HG03097 (cell line): Measurements from ENCODE around the gene GLIS2.

Experiments
- ATAC-seq: cut with Tn5 transposase; IDR thresholded peaks from one replicate; pipeline ENCODE4 v1.9.1; 2021; ENCODE audit not compliant: unreplicated experiment, low FRiP score

GLIS2 gene

DNA sequence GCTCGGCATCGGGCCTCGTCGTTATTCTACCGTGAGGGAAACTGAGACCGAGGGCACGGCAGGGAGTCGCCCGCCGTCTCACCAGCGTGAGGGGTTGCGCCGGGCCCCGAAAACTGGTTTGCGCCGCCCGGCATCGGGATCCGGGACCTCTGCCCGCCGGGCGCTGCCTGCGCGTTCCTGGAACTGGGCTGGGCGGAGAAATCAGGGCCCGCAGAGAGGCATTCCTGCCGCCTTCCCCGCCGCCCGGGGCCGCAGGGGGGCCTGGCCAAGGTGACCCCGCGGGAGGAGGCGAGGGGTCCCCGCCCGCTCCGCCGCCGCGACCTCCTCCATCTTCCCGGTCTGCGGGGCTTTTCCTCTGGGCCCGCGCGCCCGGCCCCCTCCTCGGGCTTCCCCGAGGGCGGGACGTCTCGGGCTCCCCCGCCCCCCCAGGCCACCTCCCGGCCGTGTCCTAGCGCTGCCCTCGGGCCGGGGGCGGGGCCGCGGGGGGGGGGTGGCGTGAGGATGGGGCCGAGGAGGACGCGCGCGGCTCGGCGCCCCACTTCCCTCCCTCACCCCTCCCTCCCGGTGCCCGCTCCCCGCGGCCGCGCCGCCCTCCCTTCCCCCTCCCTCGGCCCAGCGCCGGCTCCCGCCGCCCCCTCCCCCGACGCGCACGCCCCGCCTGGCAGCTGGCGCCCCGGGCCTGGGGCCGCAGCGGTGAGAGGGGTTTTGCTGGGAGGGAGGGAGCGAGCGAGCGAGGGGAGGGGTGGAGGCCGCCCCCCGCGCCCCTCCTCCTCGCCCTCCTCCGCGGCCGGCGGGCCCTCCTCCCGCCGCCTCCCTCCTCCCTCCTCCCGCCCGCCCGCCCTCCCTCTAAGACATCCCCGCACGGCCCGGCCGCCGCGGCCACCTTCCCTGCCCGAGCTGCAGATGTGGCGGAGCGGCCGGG lies at the start of gene GLIS2:
Gene GLIS2, plus strand, starts transcription at position 882 of the 922 bp plus-strand sequence. CDS start 16,214 bp downstream, outside the sequence.
- no peak for ATAC-seq

DNA sequence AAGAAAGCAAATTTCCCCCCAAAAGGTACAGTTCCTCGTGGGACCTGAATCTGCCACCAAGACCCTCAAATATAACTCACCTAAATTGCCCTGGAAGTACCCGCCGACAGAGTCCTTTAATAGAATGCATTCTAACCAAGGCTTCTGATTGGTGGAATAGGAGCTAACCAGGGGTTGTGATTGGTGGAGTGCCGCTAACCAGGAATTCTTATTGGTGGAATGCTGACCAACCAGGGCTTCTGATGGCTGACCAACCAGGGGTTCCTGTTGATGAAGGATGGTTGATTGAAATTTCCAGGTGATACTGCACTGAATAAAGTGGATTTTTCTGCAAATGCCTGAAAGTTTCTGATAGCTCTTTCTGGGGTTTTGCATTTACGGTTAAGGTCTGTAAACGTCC lies 49.5 kb upstream of the GLIS2 start:
- no peak for ATAC-seq

DNA sequence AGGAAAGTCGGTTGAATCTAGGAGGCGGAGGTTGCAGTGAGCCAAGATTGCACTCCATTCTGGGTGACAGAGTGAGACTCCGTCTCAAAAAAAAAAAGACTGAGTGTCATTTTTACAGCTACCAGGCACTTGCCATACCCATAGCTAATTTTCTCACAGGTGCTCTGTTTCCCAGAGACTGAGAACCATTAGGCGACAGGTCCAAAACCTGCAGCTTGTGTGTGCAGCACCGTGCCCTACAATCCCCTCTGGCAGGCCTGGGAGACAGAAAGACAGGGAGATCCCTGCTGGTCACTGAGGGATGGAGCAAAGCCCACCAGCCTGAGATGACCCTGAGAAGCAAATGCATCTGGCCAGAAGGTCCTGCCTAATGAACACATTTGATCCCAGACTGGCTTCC lies 45.8 kb upstream of the GLIS2 start:
- ATAC-seq = no peak

DNA sequence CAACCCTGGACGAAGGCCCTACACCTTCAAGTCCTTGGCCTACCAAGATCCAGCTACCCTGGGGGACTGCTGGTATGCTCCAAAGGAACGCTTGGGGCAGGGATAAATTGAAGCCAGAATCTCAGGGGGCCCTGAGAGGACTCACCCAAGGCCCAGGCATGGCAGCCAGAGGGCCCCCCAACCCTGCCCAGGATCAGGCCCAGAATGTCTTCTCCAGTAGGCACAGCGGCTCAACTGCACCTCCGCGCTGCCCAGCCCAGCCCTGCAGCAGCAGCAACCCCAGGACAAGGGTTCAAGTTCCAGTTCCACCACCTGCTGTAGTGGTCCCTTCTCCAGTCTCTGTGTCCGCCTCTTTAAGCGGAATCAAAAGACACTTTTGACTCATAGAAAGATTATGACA lies 45.3 kb upstream of the GLIS2 start:
- no peak for ATAC-seq

DNA sequence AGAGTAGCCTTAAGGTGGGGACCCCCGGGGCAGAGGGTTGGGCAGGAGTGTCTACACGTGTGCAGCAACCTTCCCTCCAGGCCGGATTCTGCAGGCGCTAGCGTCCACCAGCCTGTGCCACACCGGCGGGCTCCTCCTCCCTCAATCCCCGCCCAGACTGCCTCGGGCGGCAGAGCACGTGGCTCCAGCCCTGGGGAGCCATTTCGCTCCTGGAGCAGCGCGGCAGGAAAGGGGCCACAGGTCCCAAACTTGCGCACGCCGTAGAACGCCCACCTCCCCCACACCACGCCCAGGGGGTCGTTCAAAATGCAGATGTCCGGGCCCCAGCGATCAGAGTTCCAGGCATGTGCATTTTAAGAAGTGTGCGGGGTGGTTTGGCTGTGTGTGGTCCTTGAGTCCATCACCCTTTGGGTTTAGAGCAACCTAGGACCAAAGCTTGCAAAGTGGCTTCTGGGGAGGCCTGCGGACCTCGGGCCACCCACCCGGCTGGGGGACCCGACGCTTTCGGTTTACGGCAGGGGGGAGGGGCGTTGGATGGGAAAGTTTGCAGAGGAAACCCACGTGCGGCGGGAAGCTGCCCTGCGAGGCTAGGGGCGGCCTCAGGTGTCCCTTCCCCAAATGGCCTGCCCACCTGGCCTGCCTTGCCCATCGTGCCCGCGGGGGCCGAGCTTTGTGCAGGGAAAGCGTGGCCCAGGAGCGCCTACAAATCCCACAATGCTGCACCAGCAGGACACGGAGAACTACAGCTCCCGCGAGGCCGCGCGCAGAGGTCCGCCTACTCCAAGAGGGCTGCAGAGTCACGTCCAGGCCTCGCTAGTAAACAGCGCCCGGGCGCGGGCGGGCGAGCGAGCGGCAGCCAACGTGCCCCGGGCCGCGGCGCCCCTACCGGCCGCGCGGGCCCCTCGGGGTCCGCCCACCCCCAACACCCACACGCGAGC lies 44.4 kb upstream of the GLIS2 start:
- ATAC-seq = peak; percentile 54

DNA sequence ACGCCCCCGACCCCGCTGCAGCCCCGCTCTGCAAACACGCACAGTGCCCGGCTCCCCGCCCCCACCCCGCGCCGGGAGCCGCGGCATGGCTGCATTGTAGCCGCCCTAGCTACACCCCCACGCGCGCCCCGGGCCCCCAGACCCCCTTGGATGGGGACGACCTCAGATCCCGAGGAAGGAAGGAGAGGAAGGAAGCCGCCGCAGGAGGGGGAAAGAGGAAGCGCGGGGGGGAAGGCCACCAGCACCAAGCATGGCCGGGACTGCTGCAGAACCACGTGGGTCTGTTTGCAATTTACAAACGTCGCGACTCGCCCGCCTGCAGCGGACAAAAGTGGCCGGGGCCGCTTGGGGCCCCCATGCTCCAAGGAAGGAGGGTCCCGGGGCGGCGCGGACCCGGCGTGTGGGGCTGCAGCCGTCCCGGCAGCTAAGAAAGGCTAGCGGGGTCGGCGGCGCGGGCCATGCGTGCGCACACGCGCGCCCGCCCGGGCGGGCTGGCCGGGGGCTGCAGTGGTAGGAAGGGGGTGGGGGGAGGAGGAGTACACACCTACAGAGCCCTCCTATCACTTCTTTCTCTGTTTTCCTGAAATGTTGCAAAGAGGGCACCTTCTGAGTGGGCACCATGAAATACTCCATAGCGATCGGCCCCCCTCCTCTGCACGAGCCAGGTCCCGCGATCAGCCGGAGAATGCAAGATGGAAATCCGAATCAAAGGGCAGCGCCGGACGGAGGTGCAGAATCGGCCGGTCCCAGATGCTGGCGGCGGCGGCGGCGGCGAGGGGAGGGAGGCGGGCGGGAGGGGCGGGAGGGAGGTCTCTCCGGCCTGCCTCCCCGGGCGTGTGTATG lies 43.5 kb upstream of the GLIS2 start:
- ATAC-seq = no peak

DNA sequence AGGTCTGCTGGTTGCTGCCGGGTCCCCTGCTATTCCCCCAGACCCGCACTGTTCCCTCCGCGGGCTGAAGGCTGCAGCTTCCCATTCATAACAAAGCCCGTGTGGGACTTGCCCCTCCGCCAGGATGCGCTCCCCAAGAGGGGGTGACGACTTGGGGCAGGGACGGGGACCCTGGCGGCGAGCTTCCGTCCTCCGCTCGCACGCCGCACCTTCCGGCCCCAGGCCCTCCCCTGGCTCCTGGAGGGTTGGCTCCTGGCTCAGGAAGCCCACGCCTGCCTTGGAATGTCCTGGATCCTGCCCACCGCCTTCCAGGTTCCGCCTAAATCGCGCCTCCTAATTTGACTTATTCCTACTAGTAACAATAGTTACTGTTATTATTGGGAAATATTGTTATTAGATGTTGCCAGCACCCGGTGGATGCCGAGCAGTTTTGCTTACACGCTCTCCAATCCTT lies 42.0 kb upstream of the GLIS2 start:
- ATAC-seq = no peak

DNA sequence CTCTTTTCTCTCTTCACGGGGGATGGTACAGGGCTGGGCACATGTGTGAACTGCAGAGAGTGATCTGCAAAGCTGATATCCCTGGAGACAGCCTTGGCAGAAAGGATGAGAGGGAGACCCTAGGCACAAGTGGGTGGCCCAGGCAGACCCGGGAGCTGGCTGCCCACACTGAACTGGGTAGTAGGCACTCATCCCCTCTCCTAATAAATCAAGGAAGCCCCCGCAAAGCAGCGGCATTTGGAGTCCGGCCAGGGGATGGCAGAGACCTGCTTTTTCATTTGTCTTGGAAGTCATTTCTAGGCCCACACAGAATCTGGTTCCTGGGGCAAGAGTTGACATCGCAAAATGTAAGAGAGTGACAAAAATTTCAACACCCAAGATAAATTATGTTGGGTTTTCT lies 40.0 kb upstream of the GLIS2 start:
- ATAC-seq = no peak

DNA sequence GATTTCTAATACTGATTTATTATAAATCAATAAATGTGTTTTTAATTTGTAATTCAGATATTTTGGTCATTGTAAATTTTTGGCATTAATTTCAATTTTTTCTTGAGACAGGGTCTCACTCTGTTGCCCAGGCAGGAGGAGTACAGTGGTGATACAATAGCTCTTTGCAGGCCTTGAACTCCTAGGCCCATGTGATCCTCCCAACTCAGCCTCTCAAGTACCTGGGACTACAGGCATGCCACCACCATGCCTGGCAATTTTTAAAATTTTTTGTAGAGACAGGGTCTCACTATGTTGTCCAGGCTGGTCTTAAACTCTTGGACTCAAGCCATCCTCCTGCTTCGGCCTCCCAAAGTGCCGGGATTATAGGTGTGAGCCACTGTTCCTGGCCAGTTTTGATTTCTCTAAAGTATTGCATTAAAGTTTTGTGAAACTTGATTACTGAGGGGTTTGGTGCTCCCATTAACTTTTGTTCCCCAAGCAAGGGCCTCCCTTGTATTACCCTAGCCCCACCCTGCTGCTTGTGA lies 37.8 kb upstream of the GLIS2 start:
- ATAC-seq = no peak

DNA sequence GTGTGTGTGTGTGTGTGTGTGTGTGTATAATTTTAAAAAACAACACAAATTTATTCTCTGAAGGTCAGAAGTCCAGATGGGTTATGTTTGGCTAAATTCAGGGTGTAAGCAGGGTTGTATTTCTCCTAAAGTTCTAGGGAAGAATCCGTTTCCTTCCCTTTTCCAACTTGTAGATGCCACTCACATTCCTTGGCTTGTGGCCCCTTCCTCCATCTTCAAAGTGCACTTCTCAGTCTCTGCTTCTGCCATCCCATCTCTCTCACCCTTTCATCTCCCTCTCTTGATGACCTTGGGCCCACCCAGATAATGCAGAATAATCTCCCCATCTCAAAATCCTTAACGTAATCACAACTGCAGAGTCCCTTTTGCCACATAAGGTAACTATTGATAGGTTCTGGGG lies 35.2 kb upstream of the GLIS2 start:
- no peak for ATAC-seq

DNA sequence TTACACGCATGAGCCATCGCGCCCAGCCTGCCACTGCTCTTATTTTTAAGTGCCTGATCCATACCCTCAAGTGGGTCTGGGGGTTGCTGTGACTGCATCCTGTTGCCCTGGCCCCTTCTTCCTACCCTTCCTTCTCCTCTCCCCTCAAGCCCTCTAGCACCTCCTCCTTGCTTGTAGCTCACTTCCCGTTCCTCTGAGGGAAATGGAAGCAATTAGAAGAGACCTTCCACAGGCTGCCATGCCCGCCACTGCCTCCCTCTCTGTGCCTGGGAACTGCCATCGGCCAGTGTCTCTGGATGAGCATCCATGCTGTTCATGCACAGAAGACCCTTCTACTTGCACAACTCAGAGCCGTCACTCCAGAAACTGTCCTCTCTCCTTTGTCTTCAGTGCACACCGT lies 32.4 kb upstream of the GLIS2 start:
- ATAC-seq = no peak

DNA sequence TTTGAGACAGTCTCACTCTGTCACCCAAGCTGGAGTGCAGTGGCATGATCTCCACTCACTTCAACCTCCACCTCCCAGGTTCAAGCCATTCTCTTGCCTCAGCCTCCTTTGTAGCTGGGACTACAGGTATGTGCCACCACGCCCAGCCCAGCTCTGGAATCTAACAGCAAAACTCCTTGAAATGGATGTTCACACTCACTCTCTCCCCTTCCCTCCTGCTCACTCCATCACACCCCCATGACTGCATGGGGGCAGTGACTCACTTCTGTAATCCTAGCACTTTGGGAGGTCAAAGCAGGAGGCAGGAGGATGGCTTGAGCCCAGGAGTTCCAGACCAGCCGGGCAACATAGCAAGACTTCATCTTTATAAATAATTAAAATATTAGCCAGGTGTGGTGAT lies 31.9 kb upstream of the GLIS2 start:
- ATAC-seq = no peak

DNA sequence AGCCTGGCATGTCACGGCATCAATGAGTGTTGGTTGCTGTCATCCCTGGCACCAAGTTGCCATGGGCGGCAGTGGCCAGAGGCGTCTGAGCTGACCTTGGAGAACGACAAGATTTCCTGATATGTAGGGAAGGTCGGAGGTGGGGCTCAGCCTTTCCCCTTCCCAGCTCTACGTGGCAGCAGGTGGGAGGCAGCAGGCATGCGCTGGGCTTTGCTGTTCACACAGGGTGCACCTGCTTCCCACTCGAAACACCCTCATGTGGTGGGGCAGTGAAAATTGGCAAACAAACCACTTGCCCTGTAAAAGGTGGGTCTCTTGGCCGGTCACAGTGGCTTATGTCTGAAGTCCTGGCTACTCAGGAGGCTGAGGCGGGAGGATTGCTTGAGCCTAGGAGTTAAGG lies 30.7 kb upstream of the GLIS2 start:
- ATAC-seq = no peak

DNA sequence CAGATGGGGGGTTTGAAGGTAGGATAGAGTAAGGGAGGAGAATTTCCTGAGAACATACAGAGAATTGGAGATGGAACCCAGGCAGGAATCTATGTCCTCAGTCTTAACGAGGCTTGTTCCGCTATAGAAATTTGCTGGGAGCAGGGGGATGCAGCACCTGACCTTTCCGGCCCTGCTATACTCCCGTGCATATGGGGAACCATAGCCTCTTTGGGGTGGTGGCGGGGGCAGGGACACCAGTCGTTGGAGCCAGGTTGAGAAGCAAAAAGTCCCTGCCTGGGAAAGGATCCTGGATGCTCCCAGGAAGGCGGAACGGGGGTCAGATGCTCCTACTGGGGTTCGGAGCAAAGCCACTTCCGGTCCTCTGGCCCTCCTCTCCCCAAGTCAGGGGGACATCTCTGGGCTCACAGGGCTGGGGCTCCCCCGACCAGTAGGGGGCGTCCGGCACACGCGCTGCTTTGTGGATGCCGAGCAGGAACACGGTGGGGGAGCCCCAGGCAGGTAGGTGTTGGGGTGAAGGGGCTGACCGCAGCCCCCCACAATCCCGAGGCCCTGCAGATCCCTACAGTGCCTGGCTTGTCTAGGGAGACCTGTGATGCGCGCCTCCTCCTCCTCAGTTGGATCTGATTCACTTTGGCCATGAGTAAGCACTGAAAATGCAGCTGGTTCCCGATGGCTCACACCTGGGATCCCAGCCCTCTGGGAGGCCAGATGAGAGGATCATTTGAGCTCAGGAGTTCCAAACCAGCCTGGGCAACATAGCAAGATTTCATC lies 27.5 kb upstream of the GLIS2 start:
- peak; percentile 60 for ATAC-seq

DNA sequence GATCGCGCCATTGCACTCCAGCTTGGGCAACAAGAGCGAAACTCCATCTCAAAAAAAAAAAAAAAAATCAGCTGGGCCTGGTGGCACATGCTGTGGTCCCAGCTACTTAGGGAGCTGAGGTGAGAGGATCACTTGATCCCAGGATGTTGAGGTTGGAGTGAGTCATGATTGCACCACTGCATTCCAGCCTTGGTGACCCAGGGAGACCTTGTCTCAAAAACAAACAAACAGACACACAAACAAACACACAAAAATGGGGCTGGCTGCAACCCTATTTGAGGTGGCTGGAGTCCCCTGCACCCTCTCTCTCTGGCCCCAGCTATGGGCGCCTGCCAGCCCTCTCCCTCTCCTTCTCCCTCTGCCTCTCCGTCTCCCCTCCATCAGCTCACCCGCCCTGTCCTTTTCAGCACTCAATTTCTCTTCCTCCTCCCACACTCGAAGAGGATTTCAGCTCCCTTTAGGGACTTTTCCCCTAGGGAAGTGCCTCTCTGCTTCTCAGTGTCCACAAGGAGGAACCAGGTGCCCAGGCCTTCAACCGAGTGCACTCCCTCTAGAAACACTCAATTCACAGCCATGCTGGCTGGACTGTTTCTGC lies 25.5 kb upstream of the GLIS2 start:
- no peak for ATAC-seq

DNA sequence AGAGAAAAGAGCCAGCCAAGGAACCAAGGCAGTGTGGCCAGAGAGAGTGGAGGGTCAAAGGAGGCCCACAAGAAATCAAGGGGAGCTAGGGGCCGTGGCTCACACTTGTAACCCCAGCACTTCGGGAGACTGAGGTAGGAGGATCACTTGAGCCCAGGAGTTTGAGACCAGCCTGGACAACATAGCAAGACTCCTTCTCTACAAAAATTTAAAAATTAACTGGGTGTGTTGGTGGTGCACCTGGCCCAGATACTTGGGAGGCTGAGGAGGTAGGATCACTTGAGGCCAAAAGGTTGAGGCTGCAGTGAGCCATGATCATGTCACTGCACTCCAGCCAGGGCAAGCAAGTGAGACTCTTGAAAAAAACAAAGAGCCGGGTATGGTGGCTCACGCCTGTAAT lies 24.2 kb upstream of the GLIS2 start:
- no peak for ATAC-seq

DNA sequence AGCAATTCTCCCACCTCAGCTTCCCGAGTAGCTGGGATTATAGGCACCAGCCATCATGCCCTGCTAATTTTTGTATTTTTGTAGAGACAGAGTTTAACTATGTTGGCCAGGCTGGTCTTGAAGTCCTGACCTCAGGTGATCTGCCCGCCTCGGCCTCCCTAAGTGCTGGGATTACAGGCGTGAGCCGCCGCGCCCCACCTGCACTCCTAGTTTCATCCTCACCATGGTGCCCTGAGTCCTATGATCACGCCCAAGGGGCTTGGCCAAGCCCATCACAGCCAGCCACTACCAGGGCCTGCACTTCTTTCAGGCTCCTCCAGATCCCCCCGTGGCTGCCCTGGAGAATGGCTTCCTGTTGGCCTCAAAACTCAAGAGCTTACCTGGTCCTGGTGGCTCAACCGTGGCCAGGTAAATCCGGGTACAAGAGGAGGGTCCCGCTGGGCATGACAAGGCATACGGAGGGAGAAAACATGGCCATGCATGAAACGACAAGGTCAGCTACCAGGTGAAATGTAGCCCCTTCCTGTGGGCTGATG lies 22.6 kb upstream of the GLIS2 start:
- no peak for ATAC-seq

DNA sequence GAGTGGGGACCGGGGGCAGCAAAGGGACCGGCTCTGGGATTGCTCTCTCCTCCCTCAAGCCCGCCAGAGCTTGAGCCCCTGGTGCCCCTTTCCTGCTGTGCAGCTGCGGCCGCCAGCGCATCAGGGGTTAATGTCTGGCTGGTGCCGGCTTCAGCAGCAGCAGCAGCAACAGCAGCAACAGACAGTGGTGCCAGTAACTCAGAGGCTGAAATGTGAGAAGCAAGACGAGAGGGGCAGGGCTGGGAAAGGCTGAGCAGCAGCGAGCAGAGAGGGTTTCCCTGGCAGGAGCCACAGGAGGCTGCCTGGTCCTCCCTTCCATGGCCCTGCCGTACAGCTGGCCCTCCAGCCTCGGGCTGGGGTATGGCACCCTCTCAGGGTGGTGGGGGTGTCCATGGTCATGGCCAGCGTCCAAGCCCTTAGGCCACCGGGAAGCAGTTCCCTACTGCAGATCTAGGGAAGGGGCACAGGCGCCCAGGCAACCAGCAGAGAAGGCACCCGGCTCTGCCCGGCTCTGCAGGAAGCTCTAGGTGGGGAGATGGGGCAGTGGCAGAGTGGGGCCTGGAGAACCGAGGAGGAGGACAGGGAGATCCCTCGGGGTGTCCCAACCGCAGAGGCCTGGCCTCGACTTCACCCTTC lies 21.9 kb upstream of the GLIS2 start:
- no peak for ATAC-seq
